B cell (primary cell): Measurements from ENCODE around the gene PLEKHA7.

Experiments
- EZH2 ChIP-seq: IDR thresholded peaks from 2 replicates; pipeline ENCODE4 v1.6.1; 2012; ENCODE audit warnings: borderline replicate concordance, low read depth, mild to moderate bottlenecking, moderate library complexity, low read length; ENCODE audit not compliant: insufficient read depth, poor library complexity, severe bottlenecking
- TF ChIP-seq, protein P1 (sequence below): fragments of 200-600 bp; IDR thresholded peaks from one replicate; pipeline ENCODE4 v1.8.0; 2022; ENCODE audit warnings: antibody characterized with exemption, mild to moderate bottlenecking

DNA sequence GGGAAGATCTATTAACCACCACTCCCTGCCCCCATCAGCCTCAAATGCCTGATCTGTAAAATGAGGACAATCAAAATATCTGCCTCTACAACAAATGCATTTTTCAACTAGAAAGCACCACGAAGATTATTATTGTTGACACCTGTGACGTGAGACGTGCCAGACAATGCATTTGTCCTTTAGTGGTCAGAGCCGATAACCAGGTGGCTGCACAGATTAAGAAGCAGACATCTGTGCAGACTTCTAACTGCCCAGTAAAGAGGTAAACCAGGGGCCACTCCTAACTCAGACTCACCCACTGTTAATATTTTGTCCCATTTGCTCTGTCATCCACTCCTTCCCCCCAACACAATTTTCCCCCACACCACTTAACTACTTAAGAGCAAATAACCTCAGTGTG is 11.7 kb downstream of the PLEKHA7 start:
- TF ChIP-seq, protein P1, sequence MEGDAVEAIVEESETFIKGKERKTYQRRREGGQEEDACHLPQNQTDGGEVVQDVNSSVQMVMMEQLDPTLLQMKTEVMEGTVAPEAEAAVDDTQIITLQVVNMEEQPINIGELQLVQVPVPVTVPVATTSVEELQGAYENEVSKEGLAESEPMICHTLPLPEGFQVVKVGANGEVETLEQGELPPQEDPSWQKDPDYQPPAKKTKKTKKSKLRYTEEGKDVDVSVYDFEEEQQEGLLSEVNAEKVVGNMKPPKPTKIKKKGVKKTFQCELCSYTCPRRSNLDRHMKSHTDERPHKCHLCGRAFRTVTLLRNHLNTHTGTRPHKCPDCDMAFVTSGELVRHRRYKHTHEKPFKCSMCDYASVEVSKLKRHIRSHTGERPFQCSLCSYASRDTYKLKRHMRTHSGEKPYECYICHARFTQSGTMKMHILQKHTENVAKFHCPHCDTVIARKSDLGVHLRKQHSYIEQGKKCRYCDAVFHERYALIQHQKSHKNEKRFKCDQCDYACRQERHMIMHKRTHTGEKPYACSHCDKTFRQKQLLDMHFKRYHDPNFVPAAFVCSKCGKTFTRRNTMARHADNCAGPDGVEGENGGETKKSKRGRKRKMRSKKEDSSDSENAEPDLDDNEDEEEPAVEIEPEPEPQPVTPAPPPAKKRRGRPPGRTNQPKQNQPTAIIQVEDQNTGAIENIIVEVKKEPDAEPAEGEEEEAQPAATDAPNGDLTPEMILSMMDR = no peak
- no peak for TF ChIP-seq EZH2
